Measurements from ENCODE around the gene IFT43. TPM values are rescaled to one million over a fixed set of nuclear protein-coding genes. Genes with fewer than 3 reads are reported as not detected.

IFT43 gene
- total and polyA plus RNA-seq, 9 donors: 14.2 to 48.8 (median 30.2) TPM

DNA sequence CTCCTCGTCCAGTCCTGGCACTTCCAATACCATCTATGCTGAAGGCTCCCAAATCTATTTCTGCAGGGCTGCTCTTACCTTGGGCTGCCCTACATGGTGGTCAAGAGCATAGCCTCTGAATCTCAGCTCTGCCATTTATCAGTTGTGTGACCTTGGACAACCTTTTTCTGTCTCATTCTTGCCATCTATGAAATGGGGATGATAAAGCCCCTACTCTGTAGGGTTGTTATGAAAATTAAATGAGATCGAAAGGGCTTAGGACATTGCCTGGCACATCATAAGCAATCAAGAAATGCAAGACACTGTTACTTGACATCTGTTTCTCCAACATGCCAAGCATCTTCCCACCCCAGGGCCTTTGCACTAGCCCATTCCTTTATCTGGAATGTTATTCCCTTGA, 120.6 kb downstream of the IFT43 start:
- Histone ChIP-seq H3K4me1 (ENCODE audit: insufficient read depth) (no peaks in the 10 kb centered on the region), H3K27ac (no peak overlapping the region), H3K27me3 (no peaks in the 10 kb centered on the region), H3K4me3 (no peak overlapping the region), H3K9me3 (no peaks in the 10 kb centered on the region), H3K36me3 (no peaks in the 10 kb centered on the region)
- DNase-seq: no peak
- intact Hi-C loops (cut with DNase I): no loop called here
- TF ChIP-seq EP300 (IDR thresholded peaks at IDR 0.05): no peak
- TF ChIP-seq POLR2A (IDR thresholded peaks at IDR 0.05): no peak
- TF ChIP-seq, protein P1, sequence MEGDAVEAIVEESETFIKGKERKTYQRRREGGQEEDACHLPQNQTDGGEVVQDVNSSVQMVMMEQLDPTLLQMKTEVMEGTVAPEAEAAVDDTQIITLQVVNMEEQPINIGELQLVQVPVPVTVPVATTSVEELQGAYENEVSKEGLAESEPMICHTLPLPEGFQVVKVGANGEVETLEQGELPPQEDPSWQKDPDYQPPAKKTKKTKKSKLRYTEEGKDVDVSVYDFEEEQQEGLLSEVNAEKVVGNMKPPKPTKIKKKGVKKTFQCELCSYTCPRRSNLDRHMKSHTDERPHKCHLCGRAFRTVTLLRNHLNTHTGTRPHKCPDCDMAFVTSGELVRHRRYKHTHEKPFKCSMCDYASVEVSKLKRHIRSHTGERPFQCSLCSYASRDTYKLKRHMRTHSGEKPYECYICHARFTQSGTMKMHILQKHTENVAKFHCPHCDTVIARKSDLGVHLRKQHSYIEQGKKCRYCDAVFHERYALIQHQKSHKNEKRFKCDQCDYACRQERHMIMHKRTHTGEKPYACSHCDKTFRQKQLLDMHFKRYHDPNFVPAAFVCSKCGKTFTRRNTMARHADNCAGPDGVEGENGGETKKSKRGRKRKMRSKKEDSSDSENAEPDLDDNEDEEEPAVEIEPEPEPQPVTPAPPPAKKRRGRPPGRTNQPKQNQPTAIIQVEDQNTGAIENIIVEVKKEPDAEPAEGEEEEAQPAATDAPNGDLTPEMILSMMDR (IDR thresholded peaks at IDR 0.05): no peak
- 70 to 79% (median 75%) methylated on average over 2 of the region's 2 CpGs for WGBS, 3 donors

DNA sequence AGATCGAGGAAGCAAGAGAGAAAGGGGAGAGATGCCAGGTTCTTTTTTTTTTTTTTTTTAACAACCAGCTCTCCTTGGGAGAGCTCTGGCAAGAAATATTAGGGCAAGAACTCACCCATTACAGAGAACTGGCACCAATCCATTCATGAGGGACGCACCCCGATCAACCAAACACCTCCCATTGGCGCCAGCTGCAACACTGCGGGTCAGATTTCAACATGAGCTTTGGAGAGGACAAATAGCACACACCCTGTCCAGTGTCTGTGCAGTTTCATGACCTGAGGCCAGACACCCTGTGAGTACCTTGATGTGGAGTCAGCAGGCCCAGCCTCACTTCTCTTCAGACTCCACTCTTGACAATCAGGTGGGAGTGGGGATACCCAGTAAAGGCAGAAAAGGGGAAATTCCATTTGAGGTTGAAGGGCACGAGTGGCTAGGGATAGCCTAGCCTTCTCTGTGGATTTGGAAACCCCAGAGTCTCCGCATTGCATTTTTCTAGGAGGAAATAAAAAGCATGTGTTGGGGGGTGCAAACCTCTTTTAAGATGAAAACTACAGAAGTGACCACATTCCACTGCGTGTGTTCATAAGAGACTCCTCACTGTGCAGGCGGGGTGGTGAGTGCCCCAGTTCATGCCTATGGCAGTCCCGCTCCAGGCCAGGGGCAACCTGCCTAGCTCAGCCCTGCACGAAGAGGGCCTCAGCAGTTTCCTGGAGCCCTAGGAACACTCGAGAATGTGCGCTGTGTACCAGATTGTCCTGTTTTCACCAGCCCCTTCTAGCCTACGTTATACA, 123.7 kb downstream of the IFT43 start:
- Histone ChIP-seq H3K4me3 (no peak overlapping the region), H3K27me3 (no peaks in the 10 kb centered on the region), H3K27ac (no peak overlapping the region), H3K4me1 (ENCODE audit: insufficient read depth) (no peaks in the 10 kb centered on the region), H3K36me3 (no peaks in the 10 kb centered on the region), H3K9me3 (no peaks in the 10 kb centered on the region)
- no peak for DNase-seq
- intact Hi-C loops (cut with DNase I): no loop called here
- WGBS, 3 donors: 76 to 82% (median 80%) methylated on average over 14 of the region's 14 CpGs
- no peak for TF ChIP-seq EP300 (IDR thresholded peaks at IDR 0.05)
- TF ChIP-seq POLR2A (IDR thresholded peaks at IDR 0.05): no peak
- TF ChIP-seq, protein P1 (IDR thresholded peaks at IDR 0.05): no peak

- Histone ChIP-seq H3K27me3 (no peaks in the 10 kb centered on the region), H3K36me3 (no peaks in the 10 kb centered on the region), H3K9me3 (no peaks in the 10 kb centered on the region), H3K27ac (no peak overlapping the region), H3K4me1 (ENCODE audit: insufficient read depth) (no peaks in the 10 kb centered on the region), H3K4me3 (no peak overlapping the region)
- intact Hi-C loops (cut with DNase I): no loop called here
- 52 to 58% (median 58%) methylated on average over 22 of the region's 22 CpGs for WGBS, 3 donors
- no peak for TF ChIP-seq EP300 (IDR thresholded peaks at IDR 0.05)
- TF ChIP-seq, protein P1 (IDR thresholded peaks at IDR 0.05): no peak
- TF ChIP-seq POLR2A (IDR thresholded peaks at IDR 0.05): no peak
- no peak for DNase-seq
Measured at GRCh38 chr14:76112889-76113624, 127.5 kb downstream of the IFT43 start.

DNA sequence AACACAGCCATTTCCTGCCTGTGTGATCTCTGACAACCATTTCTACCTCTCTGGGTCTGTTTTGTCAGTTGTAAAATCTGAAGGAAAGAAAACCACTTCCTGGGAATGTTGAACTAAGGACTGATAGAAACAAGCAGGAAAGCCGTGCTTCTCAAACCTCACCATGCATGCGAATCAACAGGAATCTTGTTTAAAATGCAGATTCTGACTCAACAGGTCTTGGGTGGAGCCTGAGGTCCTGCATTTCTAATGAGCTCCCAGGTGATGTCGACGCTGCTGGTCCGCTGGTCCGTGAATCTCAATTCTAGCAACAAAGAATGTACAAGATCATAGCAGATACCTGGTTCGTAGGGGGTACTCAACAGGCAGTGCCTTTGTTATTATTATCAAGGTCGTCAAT, 128.1 kb downstream of the IFT43 start:
- Histone ChIP-seq H3K4me3 (no peak overlapping the region), H3K4me1 (ENCODE audit: insufficient read depth) (no peaks in the 10 kb centered on the region), H3K27ac (no peak overlapping the region), H3K9me3 (no peaks in the 10 kb centered on the region), H3K36me3 (no peaks in the 10 kb centered on the region), H3K27me3 (no peaks in the 10 kb centered on the region)
- WGBS, 3 donors: 53 to 58% (median 53%) methylated on average over 8 of the region's 8 CpGs
- intact Hi-C loops (cut with DNase I): no loop called here
- TF ChIP-seq EP300 (IDR thresholded peaks at IDR 0.05) (no peak), POLR2A (IDR thresholded peaks at IDR 0.05) (no peak)
- TF ChIP-seq, protein P1 (IDR thresholded peaks at IDR 0.05): no peak
- DNase-seq: no peak
